HuH-7 (cell line): ENCODE results near the gene C18orf54.
A peak's percentile ranks its signal among the peaks of the same experiment; 100 is the strongest.
"Not testable (repeated sequence)": the region's sequence is repeated elsewhere in the genome, so short reads cannot be mapped to it uniquely, and the experiment has no call there.

Experiments used
- DNase-seq: peaks from one replicate; pipeline ENCODE4 v3.0.0; 2011; ENCODE audit warnings: low spot score

Gene C18orf54

GRCh38 chr18:54357660-54358494 lies at the start of gene C18orf54, which contains the start of gene STARD6:
TSS of gene C18orf54 (plus strand) at chr18:54357906. CDS start at chr18:54360573, 2,667 bp downstream.
TSS of gene STARD6 (minus strand) at chr18:54357858. CDS start at chr18:54354573, 3,285 bp downstream.
- peak; percentile 83 for DNase-seq

GRCh38 chr18:54309564-54309963 lies 48.1 kb upstream of the C18orf54 start:
- not testable (repeated sequence) for DNase-seq

- DNase-seq = no peak
These were observed 41.5 kb upstream of the C18orf54 start for GRCh38 chr18:54316071-54316820.

DNA sequence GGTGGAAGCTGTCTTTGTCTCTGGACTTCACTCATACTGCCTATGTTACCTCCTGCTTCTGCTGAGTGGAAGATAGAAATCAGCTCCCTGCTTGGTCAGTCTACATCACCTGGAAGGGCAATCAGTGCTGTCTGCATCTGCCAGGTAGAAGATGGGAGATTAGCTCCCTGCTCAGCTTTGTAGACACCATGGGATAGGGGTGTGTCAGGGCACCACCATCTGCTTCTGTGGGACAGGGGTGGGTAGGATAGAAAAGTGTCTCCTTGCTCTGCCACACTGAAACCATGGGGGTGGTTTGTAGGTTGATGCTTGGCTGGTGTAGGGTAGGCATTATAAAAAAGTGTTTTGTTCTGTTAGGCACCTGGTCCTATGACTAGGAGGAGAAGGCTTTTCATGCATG lies 34.1 kb upstream of the C18orf54 start:
- no peak for DNase-seq

DNA sequence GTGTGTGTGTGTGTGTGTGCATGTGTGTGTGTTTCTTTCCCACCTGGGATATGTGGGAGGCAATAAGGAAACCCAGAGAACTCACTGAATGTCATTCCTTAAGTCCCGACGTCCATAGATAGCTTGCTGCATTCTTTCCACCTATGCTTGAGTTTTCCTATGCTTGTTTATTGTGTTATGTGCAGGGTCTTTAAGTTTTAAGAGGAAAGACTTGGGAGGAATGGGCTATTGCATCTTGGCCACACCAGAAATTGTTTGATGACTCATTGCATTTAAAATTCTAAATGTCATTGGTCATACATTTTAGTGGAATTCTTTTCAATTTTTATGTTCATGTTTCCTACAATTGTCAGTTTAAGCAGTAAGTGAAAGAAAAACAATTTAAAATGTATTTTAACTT lies 33.7 kb upstream of the C18orf54 start:
- DNase-seq = no peak

DNA sequence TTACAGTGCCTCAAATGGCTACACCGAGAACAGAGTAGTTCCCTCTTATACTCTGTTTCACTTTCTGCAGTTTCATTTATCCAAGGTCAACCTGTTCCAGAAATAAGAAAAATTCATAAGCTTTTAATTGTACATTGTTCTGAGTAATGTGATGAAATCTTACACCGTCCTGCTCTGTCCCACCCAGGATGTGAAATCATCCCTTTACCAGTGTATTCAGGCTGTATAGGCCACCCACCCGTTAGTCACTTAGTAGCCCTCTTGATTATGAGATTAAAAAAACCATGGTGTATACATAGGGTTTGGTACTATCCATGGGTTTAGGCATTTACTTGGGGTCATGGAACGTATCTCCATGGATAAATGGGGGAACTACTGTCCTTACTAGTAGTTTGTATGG lies 29.9 kb upstream of the C18orf54 start:
- no peak for DNase-seq

GRCh38 chr18:54329787-54330186 lies 27.9 kb upstream of the C18orf54 start:
- no peak for DNase-seq

- DNase-seq = no peak
These were observed 26.7 kb upstream of the C18orf54 start for GRCh38 chr18:54330768-54331548.

DNA sequence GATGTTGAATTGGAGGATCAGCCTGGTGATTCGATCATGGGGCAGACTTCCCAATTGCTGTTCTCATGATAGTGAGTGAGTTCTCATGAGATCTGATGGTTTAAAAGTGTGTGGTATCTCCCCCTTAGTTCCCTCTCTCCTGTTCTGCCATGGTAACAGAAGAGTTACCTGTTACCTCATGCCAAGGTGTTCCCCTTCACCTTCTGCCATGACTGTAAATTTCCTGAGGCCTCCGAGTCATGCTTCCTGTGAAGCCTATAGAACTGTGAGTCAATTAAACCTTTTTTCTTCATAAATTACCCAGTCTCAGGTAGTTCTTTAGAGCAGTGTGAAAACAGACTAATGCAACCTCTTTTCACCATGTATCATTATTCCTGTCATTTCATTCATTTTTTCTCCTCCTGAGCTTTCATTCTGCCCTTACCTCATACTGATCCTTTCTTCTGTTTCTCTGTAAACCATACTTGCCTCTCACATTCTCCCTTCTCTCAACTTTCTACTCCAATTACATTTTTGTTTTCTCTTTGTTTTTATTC lies 22.0 kb upstream of the C18orf54 start:
- no peak for DNase-seq

DNA sequence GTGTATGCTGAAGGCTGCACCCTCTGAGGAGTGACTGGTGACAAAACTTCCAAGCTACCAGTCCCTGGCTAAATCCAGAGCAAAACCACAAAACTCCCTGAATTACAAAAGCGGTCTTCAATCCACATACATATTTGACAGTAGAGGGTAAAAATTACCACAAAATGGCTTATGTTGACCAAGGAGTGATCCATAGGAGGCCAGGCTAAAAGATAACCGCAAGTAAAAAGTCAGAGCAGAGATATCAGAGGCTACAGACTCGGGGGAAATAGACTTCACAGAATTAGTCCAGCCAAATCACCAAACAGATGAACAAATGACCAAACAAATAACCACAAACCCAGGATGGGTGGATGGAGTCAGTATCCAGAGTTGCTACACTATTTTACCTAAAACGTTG lies 19.5 kb upstream of the C18orf54 start:
- DNase-seq = no peak

GRCh38 chr18:54351186-54351585 lies 6.5 kb upstream of the C18orf54 start:
- no peak for DNase-seq

DNA sequence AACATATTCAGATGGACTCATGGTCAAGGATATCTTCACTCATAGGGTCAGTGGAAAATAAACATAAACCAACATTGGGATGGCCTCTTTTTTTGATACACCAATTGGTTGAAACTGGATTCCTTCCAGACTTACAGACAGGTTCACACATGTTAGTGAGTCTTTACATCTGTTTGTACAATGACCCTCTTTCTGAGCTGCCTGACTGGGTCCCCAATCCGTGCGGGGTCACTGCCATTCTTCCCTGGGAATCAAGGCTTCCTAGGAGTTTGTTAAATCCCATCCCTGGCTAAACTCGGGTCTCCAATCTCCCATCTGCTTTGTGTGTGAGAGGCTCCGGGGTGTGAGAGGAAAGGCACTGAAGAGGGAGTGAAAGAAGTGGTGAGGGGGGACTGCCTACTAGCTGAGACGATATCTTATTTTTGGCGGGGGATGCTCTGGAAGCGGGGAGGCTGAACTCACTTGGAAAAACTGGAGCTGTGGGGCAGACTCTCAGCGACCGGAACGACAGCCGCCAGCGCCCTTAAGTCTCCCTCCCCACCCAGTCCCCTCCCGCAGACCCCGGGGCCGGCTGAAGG lies 535 bp upstream of the C18orf54 start:
- no peak for DNase-seq

DNA sequence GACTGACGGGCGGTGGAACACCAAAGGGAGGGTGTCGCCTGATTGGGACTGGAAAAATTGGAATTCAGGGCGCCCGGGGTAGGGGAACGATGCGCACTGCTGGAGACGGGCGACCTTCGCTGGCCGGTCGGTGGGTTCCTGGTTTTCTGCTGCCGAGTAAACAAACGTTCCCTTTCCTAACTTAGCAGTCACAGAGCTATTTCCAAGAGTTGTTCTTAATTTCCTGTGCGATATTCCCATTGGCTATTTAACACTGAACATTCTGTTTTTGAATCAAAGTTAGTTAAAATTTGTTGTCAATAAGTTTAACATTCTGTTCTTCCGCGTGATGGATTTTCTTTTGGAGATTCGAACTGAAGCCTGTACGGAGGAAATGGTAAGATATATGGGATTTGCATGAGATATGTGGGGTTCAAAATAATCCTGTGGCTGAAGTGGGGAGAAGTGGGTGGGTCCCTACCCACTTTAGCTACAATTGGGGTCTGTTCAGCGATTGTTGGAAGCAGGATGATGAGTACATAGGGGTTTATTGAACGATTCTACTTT lies 862 bp downstream of the C18orf54 start:
- DNase-seq = no peak

DNA sequence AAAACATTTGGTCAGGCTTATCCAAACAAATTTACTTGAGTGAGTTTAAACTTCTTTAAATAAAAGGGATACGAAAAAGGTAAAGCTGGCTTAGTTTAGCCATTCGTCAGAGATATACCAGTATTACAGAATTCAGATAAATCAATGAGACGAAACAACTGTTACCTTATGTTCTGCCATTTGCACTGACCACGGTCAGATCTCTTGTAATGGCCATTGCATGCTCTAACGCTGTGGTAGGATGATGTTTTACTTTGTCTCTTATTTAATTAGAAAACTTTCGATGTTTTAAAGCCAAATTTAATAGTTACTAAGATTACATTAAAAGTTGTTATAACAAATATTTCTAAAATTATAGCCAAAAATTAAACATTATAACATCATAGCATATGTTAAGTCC lies 1.5 kb downstream of the C18orf54 start:
- DNase-seq = no peak

- no peak for DNase-seq
These were observed 2.7 kb downstream of the C18orf54 start for GRCh38 chr18:54360406-54360805.

DNA sequence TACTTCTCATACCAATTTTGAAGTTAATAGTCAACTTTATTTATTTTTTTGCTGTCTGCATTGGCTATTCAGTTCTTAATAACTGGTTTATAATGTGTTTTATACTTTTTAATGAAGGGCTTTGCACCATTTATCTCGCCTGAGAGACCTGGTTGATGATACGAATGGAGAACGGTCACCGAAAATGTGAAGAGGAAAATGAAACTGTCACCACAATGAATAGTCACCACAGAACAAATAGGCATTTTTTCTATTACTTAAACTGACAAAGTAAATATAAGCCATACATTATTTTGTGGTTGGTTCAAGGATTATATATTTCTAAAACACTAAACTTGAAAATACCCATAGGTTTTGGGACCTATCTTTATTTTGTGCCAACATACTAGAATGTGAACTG lies 20.4 kb downstream of the C18orf54 start:
- DNase-seq = no peak

DNA sequence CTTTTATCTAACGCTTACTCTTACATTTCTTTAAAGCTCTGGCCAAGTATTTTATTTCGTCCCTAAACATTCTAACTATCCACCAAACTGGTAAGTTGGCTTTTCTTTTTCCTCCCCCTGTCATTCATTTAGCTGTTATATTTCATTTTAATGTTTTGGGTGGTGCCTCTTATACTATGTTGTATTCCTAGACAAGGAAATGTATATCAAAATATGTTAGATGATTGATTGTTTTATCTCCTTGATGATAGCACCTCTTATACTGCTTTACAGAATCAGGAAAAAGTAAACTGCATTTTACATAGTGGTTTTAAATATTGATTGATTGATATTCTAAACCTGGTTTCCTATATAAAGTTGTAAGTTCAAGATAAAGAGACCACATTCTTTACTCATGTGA lies 23.9 kb downstream of the C18orf54 start:
- DNase-seq = no peak

DNA sequence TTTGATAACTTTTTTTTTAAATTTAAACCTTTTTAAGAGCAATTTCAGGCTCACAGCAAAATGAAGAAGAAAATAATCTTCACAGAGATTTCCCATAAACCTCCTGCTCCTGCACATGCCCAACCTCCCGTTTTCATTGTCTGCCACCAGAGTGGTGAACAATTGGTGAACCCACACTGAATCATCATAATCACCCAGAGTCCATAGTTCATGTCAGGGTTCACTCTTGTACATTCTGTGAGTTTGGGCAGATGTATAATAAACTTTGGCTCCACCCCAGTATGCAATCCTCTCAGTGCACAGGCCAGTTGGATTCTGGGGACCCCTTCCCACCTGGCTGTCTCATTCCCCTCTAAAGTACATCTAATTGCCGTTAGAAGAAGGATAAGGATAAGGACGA lies 24.4 kb downstream of the C18orf54 start:
- DNase-seq = no peak

GRCh38 chr18:54382733-54383252 lies 25.1 kb downstream of the C18orf54 start:
- no peak for DNase-seq

DNA sequence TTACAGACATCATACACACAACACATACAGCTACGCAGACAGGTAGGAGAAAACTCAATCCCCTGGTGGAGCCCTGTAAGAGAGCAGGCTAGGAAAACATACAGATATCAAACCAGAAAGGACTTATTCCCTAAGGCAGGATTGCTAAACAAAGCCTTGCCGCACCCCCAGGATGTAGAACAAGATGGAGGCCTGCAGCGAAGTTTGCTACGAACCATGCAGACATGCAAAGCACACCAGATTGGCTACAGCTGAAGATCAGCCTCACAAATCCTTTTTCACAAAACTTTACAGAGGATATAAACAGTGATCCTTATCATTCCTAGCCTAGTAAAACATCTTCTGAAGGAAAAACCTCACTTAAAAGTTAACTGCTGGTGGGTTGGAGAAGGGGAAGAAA lies 28.3 kb downstream of the C18orf54 start:
- no peak for DNase-seq

DNA sequence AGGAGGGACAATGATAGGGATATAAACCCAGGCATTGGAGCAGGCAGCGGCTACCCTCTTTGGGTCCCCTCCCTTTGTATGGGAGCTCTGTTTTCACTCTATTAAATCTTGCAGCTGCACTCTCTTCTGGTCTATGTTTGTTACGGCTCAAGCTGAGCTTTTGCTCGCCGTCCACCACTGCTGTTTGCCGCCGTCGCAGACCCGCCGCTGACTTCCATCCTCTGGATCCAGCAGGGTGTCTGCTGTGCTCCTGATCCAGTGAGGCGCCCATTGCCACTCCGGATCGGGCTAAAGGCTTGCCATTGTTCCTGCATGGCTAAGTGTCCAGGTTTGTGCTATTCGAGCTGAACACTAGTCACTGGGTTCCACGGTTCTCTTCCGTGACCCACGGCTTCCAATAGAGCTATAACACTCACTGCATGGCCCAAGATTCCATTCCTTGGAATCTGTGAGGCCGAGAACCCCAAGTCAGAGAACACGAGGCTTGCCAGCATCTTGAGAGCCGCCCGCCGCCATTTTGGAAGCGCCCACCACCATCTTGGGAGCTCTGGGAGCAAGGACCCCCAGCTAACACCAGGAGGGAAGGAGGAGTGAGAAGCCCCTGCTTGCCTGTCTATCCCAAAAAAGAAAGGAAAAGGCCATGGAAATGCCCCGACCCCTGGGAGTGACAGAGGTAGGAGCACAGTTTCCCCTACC lies 29.2 kb downstream of the C18orf54 start:
- not testable (repeated sequence) for DNase-seq
